ENCODE results near the gene HSPA8.

DNA sequence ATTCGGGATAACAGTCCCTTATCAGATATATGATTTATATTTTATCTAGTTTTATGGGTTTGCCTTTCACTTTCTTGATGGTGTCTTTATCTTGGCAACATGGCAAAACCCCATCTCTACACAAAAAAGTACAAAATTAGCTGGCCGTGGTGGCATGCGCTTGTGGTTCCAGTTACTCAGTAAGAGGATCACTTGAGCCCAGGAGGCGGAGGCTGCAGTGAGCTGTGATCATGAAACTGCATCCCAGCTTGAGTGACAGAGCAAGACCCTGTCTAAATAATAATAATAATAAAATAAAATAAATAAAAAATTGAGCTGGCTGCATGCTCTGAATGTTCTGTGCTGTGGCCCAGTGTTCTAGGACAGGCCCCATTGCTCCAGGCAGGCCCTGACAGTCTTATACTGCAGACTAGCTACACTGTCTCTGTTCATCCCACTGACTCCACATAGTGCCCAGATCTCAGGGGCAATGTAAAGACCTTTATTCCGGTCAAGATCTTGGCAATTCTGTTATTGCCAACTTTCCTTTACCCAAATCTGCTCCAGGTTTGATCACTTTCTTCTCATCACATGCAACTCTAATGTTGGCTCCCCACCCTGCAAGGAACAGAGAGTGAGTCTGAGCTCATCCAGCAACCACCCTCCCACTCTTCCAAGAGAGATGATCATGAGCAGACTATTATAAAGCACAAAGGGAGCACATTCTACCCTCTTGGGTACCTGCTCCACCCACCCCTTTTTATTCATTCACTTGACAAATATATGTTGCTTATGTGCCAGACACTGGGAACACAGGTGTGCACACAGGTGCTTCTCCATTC is 8.8 kb downstream of the HSPA8 start:
- no peak for TF ChIP-seq FOXA1 (IDR thresholded peaks at IDR 0.05)
- TF ChIP-seq SP1 (IDR thresholded peaks at IDR 0.05) = no peak
- TF ChIP-seq FOXM1 (IDR thresholded peaks at IDR 0.05; ENCODE audit: borderline replicate concordance) = no peak
- TF ChIP-seq LEF1 (IDR thresholded peaks at IDR 0.05; ENCODE audit: borderline replicate concordance) = no peak
- no peak for TF ChIP-seq BHLHE40 (IDR thresholded peaks at IDR 0.05; ENCODE audit: borderline replicate concordance)
- TF ChIP-seq, protein P1, sequence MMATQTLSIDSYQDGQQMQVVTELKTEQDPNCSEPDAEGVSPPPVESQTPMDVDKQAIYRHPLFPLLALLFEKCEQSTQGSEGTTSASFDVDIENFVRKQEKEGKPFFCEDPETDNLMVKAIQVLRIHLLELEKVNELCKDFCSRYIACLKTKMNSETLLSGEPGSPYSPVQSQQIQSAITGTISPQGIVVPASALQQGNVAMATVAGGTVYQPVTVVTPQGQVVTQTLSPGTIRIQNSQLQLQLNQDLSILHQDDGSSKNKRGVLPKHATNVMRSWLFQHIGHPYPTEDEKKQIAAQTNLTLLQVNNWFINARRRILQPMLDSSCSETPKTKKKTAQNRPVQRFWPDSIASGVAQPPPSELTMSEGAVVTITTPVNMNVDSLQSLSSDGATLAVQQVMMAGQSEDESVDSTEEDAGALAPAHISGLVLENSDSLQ (IDR thresholded peaks at IDR 0.05) = no peak
- no peak for TF ChIP-seq SUZ12 (IDR thresholded peaks at IDR 0.05)
- TF ChIP-seq ELF4 (IDR thresholded peaks at IDR 0.05) = no peak
